Progenitor cell of endocrine pancreas (in vitro differentiated cells): ENCODE results near the gene SEMA3D. TPM values are rescaled to one million over a fixed set of nuclear protein-coding genes. Genes with fewer than 3 reads are reported as not detected.

Experiments
- DNase-seq: peaks from one replicate; pipeline ENCODE4 v3.0.0; 2021; ENCODE audit warnings: low spot score; ENCODE audit not compliant: unreplicated experiment
- H3K27ac Mint-ChIP-seq: 2 replicates; pipeline ENCODE4 v1.8.0; 2021; ENCODE audit warnings: mild to moderate bottlenecking, moderate library complexity, mixed read lengths
- H3K27me3 Mint-ChIP-seq: 2 replicates; pipeline ENCODE4 v1.8.0; 2021; ENCODE audit warnings: mixed read lengths
- H3K36me3 Mint-ChIP-seq: 2 replicates; pipeline ENCODE4 v1.8.0; 2022; ENCODE audit warnings: mixed read lengths; ENCODE audit not compliant: insufficient read depth
- H3K4me1 Mint-ChIP-seq: 2 replicates; pipeline ENCODE4 v1.8.0; 2021; ENCODE audit warnings: low read depth, mixed read lengths
- H3K4me3 Mint-ChIP-seq: 2 replicates; pipeline ENCODE4 v1.8.0; 2021; ENCODE audit warnings: low read depth, mild to moderate bottlenecking, moderate library complexity, mixed read lengths
- H3K9me3 Mint-ChIP-seq: 2 replicates; pipeline ENCODE4 v1.8.0; 2021; ENCODE audit warnings: low read depth, mixed read lengths
- CTCF ChIP-seq: fragments of 200-600 bp; sonication (generic); IDR thresholded peaks from one replicate; pipeline ENCODE4 v1.5.0; 2021; ENCODE audit warnings: antibody characterized with exemption, mild to moderate bottlenecking; ENCODE audit not compliant: unreplicated experiment
- total RNA-seq: library from RNA; stranded (reverse); gene quantifications from 2 replicates; pipeline ENCODE4 v1.2.1, GENCODE V29; 2021

SEMA3D gene
- total RNA-seq, 1 donor from 2014 or later = 27.9 TPM

- no peak for TF ChIP-seq CTCF
- H3K27me3 Mint-ChIP-seq = no peaks in the 10 kb centered on the region
- H3K36me3 Mint-ChIP-seq = no peaks in the 10 kb centered on the region
- DNase-seq = no peak
- no peak overlapping the region for H3K4me3 Mint-ChIP-seq
- H3K27ac Mint-ChIP-seq = no peak overlapping the region
- H3K9me3 Mint-ChIP-seq = peaks cover 3% of the 10 kb centered on the region
- peaks cover 4% of the 10 kb centered on the region for H3K4me1 Mint-ChIP-seq
Observed at GRCh38 chr7:85226361-85227085, 39.7 kb upstream of the SEMA3D start.

DNA sequence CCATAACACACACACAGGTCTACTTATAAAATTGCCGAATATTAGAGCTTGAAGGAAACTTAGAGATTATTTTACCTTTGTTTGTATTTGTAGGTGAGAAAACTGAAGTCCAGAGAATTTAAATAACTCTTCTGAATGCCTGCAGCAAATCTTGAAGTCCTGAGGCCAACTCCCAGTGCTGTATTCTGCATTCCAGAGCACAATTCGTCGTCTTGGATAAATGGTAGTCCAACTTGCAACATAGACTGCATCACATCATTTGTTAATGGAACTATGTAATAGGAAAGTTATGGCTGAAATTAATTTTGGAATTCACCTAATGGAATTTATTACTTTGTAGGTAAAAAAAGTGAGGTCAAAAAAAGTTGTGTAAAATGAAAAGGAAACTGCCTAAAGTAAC lies 37.3 kb upstream of the SEMA3D start:
- Mint-ChIP-seq H3K4me1 (peaks cover 16% of the 10 kb centered on the region), H3K27ac (no peak overlapping the region), H3K27me3 (no peaks in the 10 kb centered on the region), H3K9me3 (no peaks in the 10 kb centered on the region), H3K4me3 (no peak overlapping the region), H3K36me3 (no peaks in the 10 kb centered on the region)
- no peak for DNase-seq
- no peak for TF ChIP-seq CTCF

DNA sequence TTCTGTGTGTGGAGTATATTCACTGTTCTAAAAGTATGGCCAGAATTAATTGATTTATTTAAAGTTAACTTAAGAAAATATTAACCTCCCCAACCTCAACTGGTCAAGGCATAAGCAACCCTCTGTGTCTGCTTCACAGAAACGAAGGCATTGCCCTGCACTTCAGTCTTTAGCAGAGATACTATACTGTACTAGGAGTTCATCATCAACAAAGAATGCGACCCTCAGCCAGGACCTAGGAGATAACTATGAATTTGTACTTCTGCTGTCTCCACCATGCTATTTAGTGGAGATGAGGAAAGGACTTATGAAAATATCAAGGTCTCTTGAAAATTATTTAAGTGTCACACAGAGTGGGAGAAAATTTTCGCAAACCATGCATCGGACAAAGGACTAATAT lies 35.7 kb upstream of the SEMA3D start:
- H3K36me3 Mint-ChIP-seq = no peaks in the 10 kb centered on the region
- DNase-seq = no peak
- no peak overlapping the region for H3K4me3 Mint-ChIP-seq
- no peaks in the 10 kb centered on the region for H3K27me3 Mint-ChIP-seq
- H3K27ac Mint-ChIP-seq = no peak overlapping the region
- H3K4me1 Mint-ChIP-seq = peaks cover 17% of the 10 kb centered on the region
- TF ChIP-seq CTCF = no peak
- H3K9me3 Mint-ChIP-seq = no peaks in the 10 kb centered on the region

DNA sequence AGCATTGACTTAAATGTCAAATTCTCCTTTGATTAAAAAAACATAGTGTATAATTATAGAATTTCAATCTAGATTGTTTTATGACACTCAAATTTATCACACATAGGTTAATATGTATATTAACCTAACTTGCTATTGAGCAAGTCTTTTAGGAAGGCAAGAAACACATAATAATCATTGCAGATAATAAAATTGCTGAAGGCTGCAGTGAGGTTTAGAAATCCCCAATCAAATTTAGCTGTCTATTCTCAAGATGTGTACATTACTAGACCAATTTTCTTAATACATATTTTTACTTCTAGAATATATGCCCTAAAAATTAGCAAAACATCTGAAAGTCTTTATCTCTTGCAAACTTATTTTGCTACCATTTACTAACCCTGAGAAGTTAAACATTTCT lies 34.9 kb upstream of the SEMA3D start:
- Mint-ChIP-seq H3K4me1 (peaks cover 21% of the 10 kb centered on the region), H3K27ac (no peak overlapping the region), H3K4me3 (no peak overlapping the region), H3K27me3 (no peaks in the 10 kb centered on the region), H3K36me3 (no peaks in the 10 kb centered on the region), H3K9me3 (no peaks in the 10 kb centered on the region)
- DNase-seq = no peak
- no peak for TF ChIP-seq CTCF

- H3K27ac Mint-ChIP-seq = no peak overlapping the region
- peaks cover 23% of the 10 kb centered on the region for H3K4me1 Mint-ChIP-seq
- no peaks in the 10 kb centered on the region for H3K27me3 Mint-ChIP-seq
- DNase-seq = no peak
- H3K36me3 Mint-ChIP-seq = no peaks in the 10 kb centered on the region
- TF ChIP-seq CTCF = no peak
- no peaks in the 10 kb centered on the region for H3K9me3 Mint-ChIP-seq
- H3K4me3 Mint-ChIP-seq = no peak overlapping the region
Observed at GRCh38 chr7:85220651-85221050, 33.8 kb upstream of the SEMA3D start.
